GM19395 (cell line): ENCODE data around the gene ERFL.

Source experiments
- ATAC-seq: cut with Tn5 transposase; IDR thresholded peaks from one replicate; pipeline ENCODE4 v1.9.1; 2021; ENCODE audit warnings: mild to moderate bottlenecking, moderate library complexity; ENCODE audit not compliant: unreplicated experiment

Gene ERFL

DNA sequence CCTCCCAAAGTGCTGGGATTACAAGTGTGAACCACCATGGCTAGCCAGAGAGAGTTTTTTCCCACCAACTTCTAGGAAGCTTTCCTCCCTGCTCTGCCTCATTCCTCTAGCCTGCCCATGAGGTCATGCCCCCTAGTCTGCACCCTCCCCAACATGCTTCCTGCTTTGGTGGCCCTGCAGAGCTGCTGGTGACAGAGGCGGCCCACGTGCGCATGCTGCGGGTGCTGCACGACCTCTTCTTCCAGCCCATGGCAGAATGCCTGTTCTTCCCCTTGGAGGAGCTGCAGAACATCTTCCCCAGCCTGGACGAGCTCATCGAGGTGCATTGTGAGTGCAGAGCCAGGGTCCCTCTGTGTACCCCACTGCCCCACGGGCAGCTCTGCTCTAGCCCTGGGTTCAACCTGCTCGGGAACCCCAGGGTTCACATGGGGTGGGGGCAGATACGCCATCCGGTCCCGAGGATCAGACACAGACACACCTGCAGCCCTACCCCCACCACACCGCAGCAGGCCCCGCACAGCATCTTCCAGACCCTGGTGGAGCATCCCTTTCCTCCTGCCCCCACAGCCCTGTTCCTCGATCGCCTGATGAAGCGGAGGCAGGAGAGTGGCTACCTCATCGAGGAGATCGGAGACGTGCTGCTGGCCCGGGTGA, 26.4 kb downstream of the ERFL start:
- ATAC-seq, result no peak

DNA sequence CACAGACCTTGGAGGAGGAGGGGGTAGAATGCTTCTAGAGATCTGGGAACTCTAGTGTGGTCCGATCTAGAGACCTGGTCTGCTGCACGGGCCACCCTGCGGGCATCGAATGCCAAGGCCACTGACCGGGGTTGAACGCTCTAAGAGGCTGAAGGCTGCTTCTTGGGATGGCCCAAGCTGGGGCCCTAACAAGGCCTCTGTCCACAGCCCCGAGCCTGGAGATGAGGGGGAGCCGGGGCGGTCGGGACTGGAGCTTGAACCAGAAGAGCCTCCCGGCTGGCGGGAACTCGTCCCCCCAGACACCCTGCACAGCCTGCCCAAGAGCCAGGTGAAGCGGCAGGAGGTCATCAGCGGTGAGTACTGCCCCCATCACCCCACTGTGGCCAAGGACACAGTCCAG, 30.0 kb downstream of the ERFL start:
- ATAC-seq, result no peak

DNA sequence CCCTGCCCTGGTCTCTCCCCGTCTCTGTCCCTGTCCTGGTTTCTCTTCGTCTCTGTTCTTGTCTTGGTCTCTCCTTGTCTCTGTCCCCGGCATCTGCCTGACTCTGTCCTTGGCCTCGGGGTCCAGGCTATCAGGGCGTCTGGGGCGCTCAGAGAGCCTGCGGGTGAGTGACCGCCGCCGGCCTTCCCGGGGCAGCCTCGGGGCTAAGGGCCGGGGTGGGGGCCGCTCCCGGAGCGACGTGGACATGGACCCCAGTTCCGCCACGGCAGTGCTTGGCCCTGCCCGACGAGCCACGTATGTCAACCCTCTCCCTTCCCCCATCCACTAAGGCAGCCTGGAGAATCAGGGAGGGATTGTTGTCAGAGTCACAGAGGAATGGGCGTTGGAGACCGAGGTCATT, 30.4 kb downstream of the ERFL start:
- ATAC-seq, result no peak

DNA sequence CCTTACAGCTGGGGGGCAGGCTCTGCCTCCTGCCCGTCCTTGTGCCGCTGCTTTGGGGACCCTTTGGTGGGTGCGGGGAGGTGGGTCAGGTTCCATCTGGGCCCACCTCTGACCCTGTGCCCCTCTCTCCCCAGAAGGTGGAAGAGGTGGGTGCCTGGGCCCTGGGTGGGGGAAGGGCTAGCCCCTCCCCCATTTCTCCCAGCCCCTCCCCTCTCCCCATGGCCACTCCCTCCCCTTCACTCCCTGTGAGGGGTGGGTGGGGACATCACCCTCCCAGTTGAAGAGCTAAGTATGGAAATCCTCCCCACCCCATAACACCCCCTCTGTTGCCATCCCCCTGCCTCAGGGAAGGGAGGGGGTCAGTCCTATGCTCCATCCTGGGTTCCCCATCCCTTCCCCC, 31.1 kb downstream of the ERFL start:
- ATAC-seq, result no peak

DNA sequence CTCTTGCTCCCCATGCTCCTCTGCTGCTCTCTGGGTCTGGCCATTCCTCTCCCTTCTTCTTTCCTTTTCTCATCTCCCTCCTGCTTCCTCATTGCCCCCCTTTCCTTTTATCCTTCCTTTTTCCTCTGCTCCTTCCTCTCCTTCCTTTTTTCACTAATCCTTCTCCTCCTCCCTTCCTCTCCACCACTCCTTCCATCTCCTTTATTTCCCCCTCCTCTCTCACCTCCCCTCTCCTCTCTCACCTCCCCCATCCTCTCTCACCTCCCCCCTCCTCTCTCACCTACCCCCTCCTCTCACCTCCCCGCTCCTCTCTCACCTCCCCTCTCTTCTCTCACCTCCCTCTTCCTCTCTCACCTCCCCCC, 31.7 kb downstream of the ERFL start:
- ATAC-seq, result no peak

DNA sequence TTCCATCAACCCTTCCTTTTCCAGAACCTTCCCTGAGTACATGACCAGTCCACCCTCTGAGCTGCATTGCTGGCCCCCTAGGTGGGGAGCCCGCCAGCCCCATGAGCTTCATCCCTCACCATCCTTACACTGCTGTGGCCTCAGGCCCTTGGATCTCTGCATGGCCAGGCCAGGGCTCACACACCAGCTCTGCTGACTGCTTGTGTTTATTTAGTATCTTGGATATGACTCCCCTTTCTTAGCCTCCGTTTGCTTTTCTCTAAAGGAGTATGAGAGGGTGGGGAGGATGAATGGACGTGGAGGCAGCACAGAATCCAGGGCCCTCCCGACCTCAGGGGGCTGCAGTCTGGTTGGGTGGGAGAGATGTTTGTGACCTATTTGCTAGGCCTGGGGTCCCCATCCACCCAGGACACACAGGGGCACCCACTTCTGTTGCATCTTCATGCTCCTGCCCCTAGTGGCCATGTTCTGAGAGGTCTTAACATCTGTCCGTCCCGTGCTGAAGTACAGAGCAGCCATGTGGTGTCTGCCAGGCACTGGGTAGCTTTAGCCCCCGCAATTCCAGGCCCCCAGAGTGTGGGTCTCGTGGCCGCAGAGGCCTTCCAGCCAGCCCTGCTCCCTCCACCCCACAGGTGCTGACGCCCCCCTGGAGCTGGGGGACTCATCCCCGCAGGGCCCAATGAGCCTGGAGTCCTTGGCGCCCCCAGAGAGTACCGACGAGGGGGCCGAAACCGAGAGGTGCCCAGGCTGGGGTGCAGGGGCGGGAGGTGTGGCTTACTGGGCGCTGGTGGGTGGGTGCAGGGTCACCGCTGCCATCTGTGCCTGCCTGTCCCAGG, 32.3 kb downstream of the ERFL start:
- ATAC-seq, result no peak

DNA sequence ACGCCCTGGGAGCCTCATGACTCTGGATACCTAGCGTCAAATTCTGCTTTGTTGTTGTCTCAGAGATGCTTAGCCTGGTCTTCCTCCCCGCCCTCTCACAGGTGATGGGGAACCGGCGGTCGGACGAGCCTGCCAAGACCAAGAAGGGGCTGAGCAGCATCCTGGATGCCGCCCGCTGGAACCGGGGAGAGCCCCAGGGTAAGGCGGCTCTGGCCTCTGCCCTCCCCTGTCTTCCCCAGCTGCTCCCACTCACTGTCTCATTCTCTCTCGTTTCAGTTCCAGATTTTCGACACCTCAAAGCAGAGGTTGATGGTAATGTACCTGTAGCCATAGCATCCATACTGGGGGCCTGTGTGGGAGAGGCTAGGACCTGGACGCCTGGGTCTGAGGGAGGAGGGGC, 33.9 kb downstream of the ERFL start:
- no peak for ATAC-seq

DNA sequence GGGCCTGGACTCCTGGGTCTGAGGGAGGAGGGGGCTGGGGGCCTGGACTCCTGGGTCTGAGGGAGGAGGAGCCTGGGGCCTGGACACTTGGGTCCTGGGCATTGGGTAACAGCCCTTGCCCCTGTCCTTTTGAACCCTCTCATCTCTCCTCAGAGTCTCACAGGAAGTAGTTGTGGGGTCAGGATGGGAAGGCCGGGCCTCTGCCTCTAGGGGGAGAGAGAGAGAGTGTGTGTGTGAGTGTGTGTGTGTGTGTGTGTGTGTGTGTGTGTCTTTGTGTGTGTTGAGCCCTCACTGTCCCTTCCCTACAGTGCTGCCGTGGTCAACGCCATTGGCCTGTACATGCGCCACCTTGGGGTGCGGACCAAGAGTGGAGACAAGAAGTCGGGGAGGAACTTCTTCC, 34.4 kb downstream of the ERFL start:
- ATAC-seq, result no peak

DNA sequence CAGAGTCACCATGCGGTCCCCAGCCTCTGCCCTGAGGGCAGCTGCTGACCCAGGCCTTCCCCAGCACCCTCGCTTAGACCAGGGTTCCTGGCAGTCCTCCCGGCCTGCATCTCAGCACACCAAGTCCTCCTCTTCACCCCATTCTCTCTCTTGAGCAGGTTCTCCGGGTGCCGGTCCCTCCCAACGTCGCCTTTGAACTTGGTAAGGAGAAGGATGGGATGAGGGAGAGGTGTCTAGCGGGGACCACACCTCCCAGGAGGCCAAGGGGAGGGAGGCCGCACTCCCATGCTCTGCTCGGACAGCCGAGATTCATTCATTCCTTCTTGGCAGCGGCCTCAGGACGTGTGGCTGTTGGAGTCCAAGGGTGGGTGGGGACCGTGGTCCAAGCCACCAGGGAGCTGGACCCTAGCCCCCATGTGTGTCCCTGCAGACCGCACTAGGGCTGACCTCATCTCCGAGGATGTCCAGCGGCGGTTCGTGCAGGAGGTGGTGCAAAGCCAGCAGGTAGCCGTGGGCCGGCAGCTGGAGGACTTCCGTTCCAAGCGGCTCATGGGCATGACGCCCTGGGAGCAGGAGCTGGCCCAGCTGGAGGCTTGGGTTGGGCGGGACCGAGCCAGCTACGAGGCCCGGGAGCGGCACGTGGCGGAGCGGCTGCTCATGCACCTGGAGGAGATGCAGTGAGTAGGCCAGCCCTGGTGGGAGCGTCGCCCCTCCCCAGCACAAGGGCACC, 35.9 kb downstream of the ERFL start:
- ATAC-seq, result no peak

DNA sequence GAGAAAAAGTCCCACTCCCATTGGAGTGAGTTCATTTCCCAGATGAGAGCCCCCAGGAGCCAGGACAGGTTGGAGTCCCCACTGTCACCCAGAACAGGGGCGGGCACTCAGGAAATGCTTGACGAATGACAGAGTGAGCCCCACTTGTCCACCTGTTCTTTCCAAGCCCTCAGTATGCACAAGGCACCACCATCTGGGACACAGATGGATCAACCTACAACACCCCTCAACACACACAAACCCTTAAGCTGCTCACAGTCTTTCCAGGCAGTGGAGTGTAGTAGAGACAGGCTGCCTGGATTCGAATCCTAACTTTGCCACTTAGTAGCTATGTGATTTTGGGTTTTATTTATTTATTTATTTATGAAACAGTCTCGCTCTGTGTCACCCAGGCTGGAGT, 37.3 kb downstream of the ERFL start:
- no peak for ATAC-seq

DNA sequence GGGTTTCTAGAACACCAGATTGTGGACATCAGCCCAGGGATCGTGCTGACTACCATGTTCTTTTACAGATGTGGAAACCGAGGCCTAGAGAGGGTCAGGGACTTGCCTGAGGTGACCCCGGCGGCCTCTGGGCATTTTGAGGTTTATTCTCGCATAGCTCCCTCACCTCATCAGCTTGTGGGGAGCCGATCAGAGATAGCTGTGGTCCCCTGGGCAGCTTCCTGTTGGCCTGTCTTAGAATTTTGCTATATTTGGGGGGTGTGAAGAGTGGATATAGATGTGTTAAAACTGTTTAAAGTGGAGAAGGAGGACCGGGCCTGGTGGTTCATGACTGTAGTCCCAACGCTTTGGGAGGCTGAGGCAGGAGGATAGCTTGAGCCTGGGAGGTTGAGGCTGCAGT, 38.4 kb downstream of the ERFL start:
- no peak for ATAC-seq

DNA sequence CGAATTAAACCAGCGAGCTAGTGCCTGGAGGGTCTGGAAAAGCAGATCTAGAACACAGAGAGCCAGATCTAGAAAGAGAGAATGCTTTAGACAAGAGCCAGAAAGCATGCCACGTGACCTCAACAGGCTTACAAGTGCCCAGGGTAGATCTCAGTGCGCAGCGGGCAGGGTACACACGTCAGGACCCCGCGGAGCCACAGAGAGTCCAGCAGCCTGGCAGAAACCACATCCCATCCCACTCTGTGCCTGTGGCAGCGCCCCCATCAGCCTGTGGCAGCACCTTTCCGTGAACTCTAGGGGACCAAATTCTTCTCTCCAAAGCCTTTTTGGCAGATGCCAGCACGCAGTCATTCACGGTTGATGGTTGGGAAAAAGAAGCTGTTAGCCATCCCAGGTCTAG, 39.3 kb downstream of the ERFL start:
- no peak for ATAC-seq

DNA sequence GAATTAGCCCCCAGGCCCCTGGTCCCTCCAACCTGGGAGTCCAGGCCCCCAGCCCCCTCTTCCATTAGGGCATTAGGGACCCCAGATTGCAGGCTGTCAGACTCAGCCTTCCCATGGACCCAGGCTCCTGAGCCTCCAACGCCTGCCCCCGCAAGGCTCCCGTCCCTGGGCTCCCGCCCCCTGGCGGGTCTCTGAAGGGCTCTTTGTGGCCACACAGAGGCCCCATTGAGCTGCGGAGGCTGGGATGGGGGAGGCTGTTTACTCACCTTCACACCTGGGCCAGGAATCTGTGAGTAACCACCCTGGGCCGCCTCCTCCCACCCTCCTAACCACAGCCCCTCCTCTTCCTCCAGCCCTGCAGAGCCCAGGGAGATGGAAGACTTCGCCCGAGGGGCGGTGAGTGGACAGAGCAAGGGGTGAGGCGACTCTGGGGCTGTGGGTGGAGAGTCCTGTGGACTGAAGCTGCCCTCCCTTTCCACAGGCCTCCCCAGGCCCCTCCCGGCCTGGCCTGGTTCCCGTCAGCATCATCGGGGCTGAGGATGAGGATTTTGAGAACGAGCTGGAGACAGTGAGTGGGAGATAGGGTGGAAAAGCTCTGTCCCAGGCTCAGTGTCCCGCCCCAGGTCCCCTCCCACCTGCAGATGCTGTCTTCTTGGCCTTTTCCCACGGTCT, 40.4 kb downstream of the ERFL start:
- no peak for ATAC-seq

DNA sequence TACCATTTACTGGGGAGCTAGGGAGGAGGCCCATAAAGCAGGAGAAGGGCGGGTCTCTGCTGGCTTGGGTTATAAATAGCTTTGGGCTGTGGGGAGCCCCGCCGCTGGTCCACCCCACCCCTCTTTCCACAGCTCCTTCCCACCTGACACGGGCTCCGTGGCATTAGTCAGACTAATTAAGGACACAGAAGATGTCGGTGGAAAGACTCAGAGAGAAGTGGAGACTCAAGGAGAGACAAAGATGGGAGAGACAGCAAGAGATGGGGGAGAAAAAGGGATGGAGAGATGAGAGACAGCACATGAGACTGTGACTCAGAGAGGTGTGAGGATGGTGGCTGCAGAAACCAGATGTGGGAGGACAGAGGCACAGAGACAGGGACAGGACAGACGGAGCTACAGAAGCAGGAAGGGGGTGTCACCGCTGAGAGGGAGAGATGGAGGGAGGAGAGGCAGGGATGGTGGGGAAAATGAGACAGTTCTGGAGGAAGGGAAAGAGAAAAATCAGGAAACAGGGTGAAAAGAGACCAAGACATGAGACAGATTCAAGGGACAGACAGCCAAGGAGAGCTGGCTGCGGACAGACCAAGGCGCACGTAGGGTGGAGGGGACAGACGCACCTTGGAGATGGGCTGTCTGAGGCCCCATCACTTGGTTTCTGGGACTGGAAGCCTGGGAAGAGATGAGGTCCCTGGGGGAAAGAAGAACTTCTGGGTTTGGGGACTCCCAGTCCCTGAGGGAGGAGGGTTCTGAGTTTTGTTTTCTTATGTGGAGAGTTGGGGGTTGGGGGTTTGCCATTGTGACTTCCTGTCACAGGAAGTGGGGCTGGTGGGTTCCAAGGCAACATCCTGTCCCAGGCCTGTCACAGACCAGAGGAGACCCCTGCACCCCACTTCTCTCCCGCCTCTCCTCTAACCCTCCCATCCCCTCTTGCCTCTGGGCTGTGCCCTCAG, 41.2 kb downstream of the ERFL start:
- ATAC-seq, result no peak

DNA sequence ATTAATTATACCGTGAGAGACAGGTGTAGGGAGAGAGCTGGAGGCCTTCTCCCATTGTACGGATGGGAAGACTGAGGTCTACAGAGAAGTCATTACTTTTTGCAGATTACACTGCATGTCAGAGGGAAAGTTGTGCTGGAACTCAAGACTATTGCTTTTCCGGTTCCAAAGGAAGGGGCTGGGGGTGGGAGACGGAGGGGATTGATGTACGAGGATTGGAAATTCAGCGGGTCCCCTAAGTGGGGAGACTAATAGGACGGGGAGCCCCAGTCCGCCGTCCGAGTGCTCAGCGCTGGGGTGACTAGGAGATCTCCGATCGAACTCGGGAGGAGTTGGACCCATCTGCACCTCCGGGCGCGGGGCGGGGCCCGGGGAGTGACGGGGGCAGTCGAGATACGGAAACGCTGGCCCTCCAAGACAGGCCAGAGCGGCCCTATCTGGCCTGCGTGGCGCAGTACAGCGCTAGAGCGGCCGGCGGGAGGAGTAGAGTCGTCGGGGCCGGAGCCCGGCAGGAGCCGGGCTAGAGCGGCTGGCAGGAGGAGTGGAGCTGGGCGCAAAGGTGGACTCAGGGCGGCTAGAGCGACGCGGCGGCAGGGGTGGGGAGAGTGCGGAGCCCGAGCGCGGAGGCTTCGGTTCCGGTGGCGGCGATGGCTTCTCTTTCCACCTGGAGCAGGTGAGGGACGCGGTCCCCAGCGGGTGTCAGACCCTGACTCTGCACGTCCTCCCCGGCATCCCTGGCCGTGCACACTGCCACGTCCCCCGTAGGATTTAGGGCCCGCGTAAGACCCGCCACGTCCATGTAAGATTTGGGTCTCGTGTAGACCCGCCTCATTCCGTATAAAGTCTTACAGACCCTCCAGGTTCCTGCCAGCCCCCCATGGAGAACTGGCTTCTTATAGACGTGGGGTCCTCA, 44.2 kb downstream of the ERFL start:
- peak; percentile 72 for ATAC-seq

DNA sequence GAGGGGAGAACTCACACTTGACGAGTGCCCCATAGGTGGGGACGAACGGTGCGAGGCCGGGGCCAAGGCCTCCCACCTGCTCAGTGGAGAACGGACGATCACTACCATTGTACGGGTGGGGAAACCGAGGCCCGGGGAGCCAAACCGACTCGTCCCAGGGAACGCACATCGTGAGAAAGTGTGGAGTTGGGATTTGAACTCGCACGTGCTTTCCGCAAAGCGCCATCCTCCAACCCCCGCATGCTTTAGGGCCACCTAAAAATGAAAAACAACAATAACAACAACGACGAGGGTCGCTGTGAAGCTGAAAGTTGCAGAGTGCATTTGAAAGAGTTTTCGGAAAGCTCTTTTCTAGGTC, 44.8 kb downstream of the ERFL start:
- no peak for ATAC-seq

DNA sequence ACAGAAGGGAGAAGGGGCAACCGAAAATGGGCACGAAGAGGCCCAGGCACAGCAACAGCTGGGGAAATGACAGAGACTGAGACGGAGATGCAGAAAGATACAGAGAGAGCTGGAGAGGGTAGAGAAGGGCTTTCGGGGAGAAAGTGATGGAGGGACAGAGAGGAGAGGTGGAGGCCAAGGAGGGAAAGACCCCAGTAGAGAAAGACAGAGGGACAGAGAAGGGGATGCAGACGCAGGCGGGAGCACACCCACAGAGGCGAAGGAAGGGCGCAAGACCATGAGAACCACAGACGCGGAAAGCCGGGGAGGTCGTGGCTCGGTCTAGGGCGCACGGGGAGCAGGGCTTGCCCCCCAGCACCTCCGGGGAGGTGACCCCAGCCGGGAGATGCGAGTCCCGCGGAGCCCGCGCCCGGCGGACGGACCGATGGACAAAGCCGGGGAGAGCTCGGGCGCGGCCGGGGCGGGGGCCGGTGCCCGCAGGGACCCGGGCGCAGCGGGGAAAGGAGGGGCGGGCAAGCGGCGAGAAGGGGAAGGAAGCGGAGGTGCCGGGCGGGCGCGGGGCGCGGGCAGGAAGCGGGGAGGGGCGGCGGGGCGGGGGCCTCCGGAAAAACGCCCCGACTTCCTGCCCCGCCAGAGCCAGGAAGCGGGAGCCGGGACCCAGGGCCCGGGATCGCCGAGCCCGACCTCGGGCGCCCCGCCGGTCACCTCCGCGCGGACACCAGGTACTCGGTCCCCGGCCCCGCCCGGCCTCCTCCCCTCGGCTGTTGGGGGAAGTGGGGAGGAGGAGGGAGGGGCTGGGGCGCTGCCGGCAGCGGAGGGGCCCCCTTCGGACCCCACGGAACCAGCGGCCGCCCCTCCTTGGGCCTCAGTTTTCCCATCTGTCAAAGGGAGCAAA, 45.4 kb downstream of the ERFL start, which contains the start of gene ARHGEF1:
Gene ARHGEF1, plus strand, starts transcription at position 617 of the 895 bp plus-strand sequence. CDS start 4,899 bp downstream, outside the sequence.
- ATAC-seq, result no peak

DNA sequence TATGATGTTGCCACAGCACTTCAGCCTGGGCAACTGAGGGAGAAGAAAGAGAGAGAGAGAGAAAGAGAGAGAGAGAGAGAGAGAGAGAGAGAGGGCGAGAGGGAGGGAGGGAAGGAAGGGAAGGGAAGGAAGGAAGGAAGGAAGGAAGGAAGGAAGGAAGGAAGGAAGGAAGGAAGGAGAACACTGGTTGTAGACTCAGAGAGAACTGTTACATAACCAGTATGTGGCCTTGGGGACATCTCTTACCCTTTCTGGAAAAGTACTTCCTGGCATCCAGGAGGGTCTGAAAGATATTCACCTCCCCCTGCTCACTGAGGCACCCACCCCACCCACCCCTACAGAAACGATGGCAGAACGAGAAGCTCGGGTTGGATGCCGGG, 47.9 kb downstream of the ERFL start:
- no peak for ATAC-seq
